Caco-2 (cell line): ENCODE results near the gene YBEY. TPM values are rescaled to one million over a fixed set of nuclear protein-coding genes. Genes with fewer than 3 reads are reported as not detected.

ENCODE experiments used
- BruUV-seq: library from RNA; stranded (reverse); fragments of 400-500 nt; replicated peaks from 2 replicates; lab custom pipeline; 2021; lab: Mats Ljungman, UMichigan
- CTCF ChIA-PET: fragments of 300-600 bp; sonication (Branson Sonifier 250); formaldehyde crosslinking; loops from one replicate; lab custom pipeline; 2022; ENCODE audit warnings: antibody characterized with exemption; lab: Charles Lee
- POLR2A ChIA-PET: fragments of 300-600 bp; sonication (Branson Sonifier 250); formaldehyde crosslinking; loops from one replicate; lab custom pipeline; 2022; ENCODE audit warnings: antibody characterized with exemption; lab: Charles Lee
- DNase-seq, 2 experiments: peaks; one replicate each; pipeline versions ENCODE4 v3.0.0 to v3.0.0-alpha.2; 2020 to 2022
- H3K27me3 ChIP-seq: replicated peaks from 2 replicates; pipeline ENCODE4 v1.6.0; 2011; ENCODE audit warnings: low read length; ENCODE audit not compliant: control insufficient read depth, insufficient read depth
- H3K36me3 ChIP-seq: 2 replicates; pipeline ENCODE4 v1.5.1; 2011; ENCODE audit warnings: low read length; ENCODE audit not compliant: control insufficient read depth, insufficient read depth
- H3K4me1 ChIP-seq: fragments of 250-450 bp; sonication (Bioruptor Pico); 2 replicates; pipeline ENCODE4 v1.5.1; 2020; ENCODE audit warnings: mild to moderate bottlenecking
- H3K4me3 ChIP-seq: 2 replicates; pipeline ENCODE4 v1.5.1; 2011; ENCODE audit warnings: low read depth, mild to moderate bottlenecking, control low read depth, low read length
- H3K9me3 ChIP-seq: fragments of 250-450 bp; sonication (Bioruptor Pico); 2 replicates; pipeline ENCODE4 v1.5.1; 2020; ENCODE audit warnings: mild to moderate bottlenecking, moderate library complexity
- H3K27ac Mint-ChIP-seq: one replicate; pipeline ENCODE4 v1.8.0; 2022; ENCODE audit warnings: mixed read lengths; ENCODE audit not compliant: unreplicated experiment
- H3K27me3 Mint-ChIP-seq: one replicate; pipeline ENCODE4 v1.8.0; 2022; ENCODE audit warnings: mixed read lengths; ENCODE audit not compliant: insufficient read depth, unreplicated experiment
- H3K36me3 Mint-ChIP-seq: one replicate; pipeline ENCODE4 v1.8.0; 2022; ENCODE audit warnings: mild to moderate bottlenecking, mixed read lengths; ENCODE audit not compliant: insufficient read depth, unreplicated experiment
- H3K4me1 Mint-ChIP-seq: one replicate; pipeline ENCODE4 v1.8.0; 2022; ENCODE audit warnings: low read depth, mixed read lengths; ENCODE audit not compliant: unreplicated experiment
- H3K4me3 Mint-ChIP-seq: one replicate; pipeline ENCODE4 v1.8.0; 2022; ENCODE audit warnings: mild to moderate bottlenecking, moderate library complexity, mixed read lengths; ENCODE audit not compliant: unreplicated experiment
- H3K9me3 Mint-ChIP-seq: one replicate; pipeline ENCODE4 v1.8.0; 2022; ENCODE audit warnings: mixed read lengths; ENCODE audit not compliant: unreplicated experiment
- intact Hi-C: fragments of 100-400 bp; cut with micrococcal nuclease; formaldehyde crosslinking; loops from one replicate; pipeline ENCODE4 v1.10.0; 2022; ENCODE audit not compliant: unreplicated experiment
- total RNA-seq: library from RNA; stranded (reverse); gene quantifications from 2 replicates; pipeline ENCODE4 v1.2.3, GENCODE V29; 2022
- TF ChIP-seq, protein P1 (sequence below), 2 experiments: fragments of 200-600 bp in 1 of 2; IDR thresholded peaks; 1 replicate in 1 of 2; 2 replicates in 1 of 2; pipeline versions ENCODE4 v1.5.1 to v1.8.0; 2011 to 2022; ENCODE audit warnings: antibody characterized with exemption in 1 of 2, control low read depth in 1 of 2, inconsistent platforms in 1 of 2, low read depth in 1 of 2, low read length in 1 of 2, mild to moderate bottlenecking in 1 of 2, moderate library complexity in 1 of 2; ENCODE audit not compliant: insufficient read depth in 1 of 2, severe bottlenecking in 1 of 2, unreplicated experiment in 1 of 2

The YBEY gene
- total RNA-seq, 1 experiment from 2014 or later = 10.6 TPM

GRCh38 chr21:46345861-46346260 lies 59.7 kb downstream of the YBEY start:
- Mint-ChIP-seq H3K9me3 (no peaks in the 10 kb centered on the region), H3K4me3 (no peak overlapping the region), H3K27ac (no peak overlapping the region), H3K4me1 (no peaks in the 10 kb centered on the region), H3K27me3 (no peaks in the 10 kb centered on the region), H3K36me3 (peaks cover 38% of the 10 kb centered on the region)
- Histone ChIP-seq H3K9me3 (no peaks in the 10 kb centered on the region), H3K4me1 (no peaks in the 10 kb centered on the region), H3K4me3 (no peak overlapping the region), H3K36me3 (peaks cover 4% of the 10 kb centered on the region), H3K27me3 (no peaks in the 10 kb centered on the region)
- intact Hi-C loops = no loop called here
- BruUV-seq = no TSS peak
- ChIA-PET CTCF (no interaction called here), POLR2A (no interaction called here)
- TF ChIP-seq, protein P1, sequence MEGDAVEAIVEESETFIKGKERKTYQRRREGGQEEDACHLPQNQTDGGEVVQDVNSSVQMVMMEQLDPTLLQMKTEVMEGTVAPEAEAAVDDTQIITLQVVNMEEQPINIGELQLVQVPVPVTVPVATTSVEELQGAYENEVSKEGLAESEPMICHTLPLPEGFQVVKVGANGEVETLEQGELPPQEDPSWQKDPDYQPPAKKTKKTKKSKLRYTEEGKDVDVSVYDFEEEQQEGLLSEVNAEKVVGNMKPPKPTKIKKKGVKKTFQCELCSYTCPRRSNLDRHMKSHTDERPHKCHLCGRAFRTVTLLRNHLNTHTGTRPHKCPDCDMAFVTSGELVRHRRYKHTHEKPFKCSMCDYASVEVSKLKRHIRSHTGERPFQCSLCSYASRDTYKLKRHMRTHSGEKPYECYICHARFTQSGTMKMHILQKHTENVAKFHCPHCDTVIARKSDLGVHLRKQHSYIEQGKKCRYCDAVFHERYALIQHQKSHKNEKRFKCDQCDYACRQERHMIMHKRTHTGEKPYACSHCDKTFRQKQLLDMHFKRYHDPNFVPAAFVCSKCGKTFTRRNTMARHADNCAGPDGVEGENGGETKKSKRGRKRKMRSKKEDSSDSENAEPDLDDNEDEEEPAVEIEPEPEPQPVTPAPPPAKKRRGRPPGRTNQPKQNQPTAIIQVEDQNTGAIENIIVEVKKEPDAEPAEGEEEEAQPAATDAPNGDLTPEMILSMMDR (IDR thresholded peaks at IDR 0.05; ENCODE audit: insufficient read depth in 1 of 2, low read depth in 1 of 2, low read length in 1 of 2, severe bottlenecking in 1 of 2, unreplicated experiment in 1 of 2) = no peak
- DNase-seq = no peak

- Mint-ChIP-seq H3K36me3 (peaks cover 39% of the 10 kb centered on the region), H3K4me1 (no peaks in the 10 kb centered on the region), H3K27me3 (no peaks in the 10 kb centered on the region), H3K4me3 (no peak overlapping the region), H3K27ac (no peak overlapping the region), H3K9me3 (no peaks in the 10 kb centered on the region)
- H3K4me1 ChIP-seq = no peaks in the 10 kb centered on the region
- no peak for DNase-seq
- CTCF ChIA-PET = no interaction called here
- POLR2A ChIA-PET = no interaction called here
- no peak overlapping the region for H3K4me3 ChIP-seq
- no peaks in the 10 kb centered on the region for H3K9me3 ChIP-seq
- TF ChIP-seq, protein P1 (IDR thresholded peaks at IDR 0.05; ENCODE audit: insufficient read depth in 1 of 2, low read depth in 1 of 2, low read length in 1 of 2, severe bottlenecking in 1 of 2, unreplicated experiment in 1 of 2) = no peak
- BruUV-seq = no TSS peak
- H3K36me3 ChIP-seq = peaks cover 4% of the 10 kb centered on the region
- H3K27me3 ChIP-seq = no peaks in the 10 kb centered on the region
- intact Hi-C loops = no loop called here
Measured at GRCh38 chr21:46346296-46347202, 60.4 kb downstream of the YBEY start.

DNA sequence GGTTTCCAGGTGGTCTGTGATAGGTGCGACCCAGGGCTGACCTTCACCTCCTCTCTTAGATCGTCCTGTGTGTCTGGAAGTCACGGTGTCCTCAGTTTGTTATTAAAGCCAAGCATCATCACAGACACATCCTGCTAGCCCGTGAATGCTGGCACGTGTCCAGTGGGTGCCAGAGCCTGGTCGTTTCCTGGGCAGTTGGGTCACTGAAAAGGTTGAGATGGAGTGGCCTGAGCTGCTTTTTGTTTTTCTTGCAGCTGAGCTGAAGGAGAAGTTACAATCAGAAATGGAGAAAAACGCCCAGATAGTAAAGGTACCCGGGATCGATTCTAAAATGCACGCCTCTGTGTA lies 61.0 kb downstream of the YBEY start:
- no peaks in the 10 kb centered on the region for H3K27me3 ChIP-seq
- peaks cover 4% of the 10 kb centered on the region for H3K36me3 ChIP-seq
- Mint-ChIP-seq H3K9me3 (no peaks in the 10 kb centered on the region), H3K4me1 (no peaks in the 10 kb centered on the region), H3K36me3 (peaks cover 40% of the 10 kb centered on the region), H3K27ac (no peak overlapping the region), H3K27me3 (no peaks in the 10 kb centered on the region), H3K4me3 (no peak overlapping the region)
- no TSS peak for BruUV-seq
- DNase-seq = no peak
- H3K4me3 ChIP-seq = no peak overlapping the region
- POLR2A ChIA-PET = no interaction called here
- no peaks in the 10 kb centered on the region for H3K9me3 ChIP-seq
- intact Hi-C loops = no loop called here
- H3K4me1 ChIP-seq = no peaks in the 10 kb centered on the region
- CTCF ChIA-PET = no interaction called here
- TF ChIP-seq, protein P1 (IDR thresholded peaks at IDR 0.05; ENCODE audit: insufficient read depth in 1 of 2, low read depth in 1 of 2, low read length in 1 of 2, severe bottlenecking in 1 of 2, unreplicated experiment in 1 of 2) = no peak

Other genes starting within 250 kb of the YBEY start
- gene COL6A2, start 188.2 kb upstream of the YBEY start, total RNA-seq = 8.8 and 11.1 TPM in 2 replicates
- 3.5 and 4.5 TPM in 2 replicates for gene FTCD, start 130.8 kb upstream of the YBEY start, total RNA-seq
- 3.1 and 4.6 TPM in 2 replicates for gene SPATC1L, start 101.9 kb upstream of the YBEY start, total RNA-seq
- gene LSS, start 57.6 kb upstream of the YBEY start, total RNA-seq = 121 and 127 TPM in 2 replicates
- 88.1 and 102 TPM in 2 replicates for gene MCM3AP, start 731 bp upstream of the YBEY start, total RNA-seq
- 17.7 and 18.6 TPM in 2 replicates for gene C21orf58, start 37.5 kb downstream of the YBEY start, total RNA-seq
- 38.4 and 44.2 TPM in 2 replicates for gene PCNT, start 37.8 kb downstream of the YBEY start, total RNA-seq
- 44.6 and 51.2 TPM in 2 replicates for gene DIP2A, start 172.5 kb downstream of the YBEY start, total RNA-seq